Neuron (in vitro differentiated cells): ENCODE data around the gene TAF12.

Source experiments
- H2AFZ ChIP-seq: one replicate; pipeline ENCODE4 v1.6.1; 2013; ENCODE audit warnings: low read depth, mild to moderate bottlenecking, inconsistent platforms, low read length, moderate library complexity
- H3K27me3 ChIP-seq: one replicate; pipeline ENCODE4 v1.6.1; 2013; ENCODE audit warnings: low read length; ENCODE audit not compliant: insufficient read depth
- H3K36me3 ChIP-seq: one replicate; pipeline ENCODE4 v1.6.1; 2013; ENCODE audit warnings: low read length; ENCODE audit not compliant: insufficient read depth
- H3K4me1 ChIP-seq: one replicate; pipeline ENCODE4 v1.6.1; 2013; ENCODE audit warnings: low read length; ENCODE audit not compliant: insufficient read depth
- H3K4me3 ChIP-seq: 2 replicates; pipeline ENCODE4 v1.5.1; 2013; ENCODE audit warnings: mild to moderate bottlenecking, low read length, moderate library complexity
- H3K9me3 ChIP-seq: one replicate; pipeline ENCODE4 v1.6.1; 2013; ENCODE audit warnings: low read length

Gene TAF12

GRCh38 chr1:28565726-28566125 is 77.1 kb downstream of the TAF12 start:
- peaks cover 67% of the 10 kb centered on the region for H3K36me3 ChIP-seq
- no peaks in the 10 kb centered on the region for H3K27me3 ChIP-seq
- no peaks in the 10 kb centered on the region for H3K4me1 ChIP-seq
- H3K4me3 ChIP-seq: no peak overlapping the region
- no peaks in the 10 kb centered on the region for H3K9me3 ChIP-seq
- H2AFZ ChIP-seq: no peak overlapping the region

GRCh38 chr1:28565040-28565439 is 77.8 kb downstream of the TAF12 start:
- peaks cover 68% of the 10 kb centered on the region for H3K36me3 ChIP-seq
- H3K4me1 ChIP-seq: no peaks in the 10 kb centered on the region
- H3K27me3 ChIP-seq: no peaks in the 10 kb centered on the region
- H3K4me3 ChIP-seq: no peak overlapping the region
- H3K9me3 ChIP-seq: no peaks in the 10 kb centered on the region
- H2AFZ ChIP-seq: no peak overlapping the region

GRCh38 chr1:28564310-28564709 is 78.6 kb downstream of the TAF12 start:
- Histone ChIP-seq H3K9me3 (no peaks in the 10 kb centered on the region), H3K4me1 (no peaks in the 10 kb centered on the region), H3K27me3 (no peaks in the 10 kb centered on the region), H3K36me3 (peaks cover 70% of the 10 kb centered on the region), H3K4me3 (no peak overlapping the region), H2AFZ (no peak overlapping the region)

GRCh38 chr1:28560886-28561285 is 82.0 kb downstream of the TAF12 start:
- H3K4me1 ChIP-seq: no peaks in the 10 kb centered on the region
- H3K9me3 ChIP-seq: no peaks in the 10 kb centered on the region
- H2AFZ ChIP-seq: no peak overlapping the region
- H3K4me3 ChIP-seq: no peak overlapping the region
- no peaks in the 10 kb centered on the region for H3K27me3 ChIP-seq
- H3K36me3 ChIP-seq: peaks cover 64% of the 10 kb centered on the region
